Measurements from ENCODE around the gene EGR4. TPM values are rescaled to one million over a fixed set of nuclear protein-coding genes. Genes with fewer than 3 reads are reported as not detected.
A peak's percentile ranks its signal among the peaks of the same experiment; 100 is the strongest.

EGR4 gene
- polyA plus RNA-seq, 2 donors = not detected

GRCh38 chr2:73307720-73308119 lies 14.4 kb upstream of the EGR4 start:
- WGBS, 2 donors = 69 to 76% methylated on average over 9 of the region's 9 CpGs
- Histone ChIP-seq H3K4me1 (ENCODE audit: control insufficient read depth in 2 of 2, insufficient read depth in 2 of 2, low read length in 1 of 2) (no peaks in the 10 kb centered on the region), H3K36me3 (ENCODE audit: control insufficient read depth in 2 of 2, insufficient read depth in 2 of 2, low read length in 1 of 2) (no peaks in the 10 kb centered on the region), H3K27ac (ENCODE audit: low read depth in 2 of 2, low read length in 1 of 2) (no peak overlapping the region), H3K4me3 (ENCODE audit: low read depth in 1 of 2, low read length in 2 of 2) (no peak overlapping the region), H3K27me3 (ENCODE audit: control insufficient read depth in 1 of 2, insufficient read depth in 2 of 2, low read length in 2 of 2) (no peaks in the 10 kb centered on the region), H3K9me3 (ENCODE audit: control insufficient read depth in 2 of 2, insufficient read depth in 1 of 2, low read depth in 1 of 2, low read length in 1 of 2) (no peaks in the 10 kb centered on the region)

DNA sequence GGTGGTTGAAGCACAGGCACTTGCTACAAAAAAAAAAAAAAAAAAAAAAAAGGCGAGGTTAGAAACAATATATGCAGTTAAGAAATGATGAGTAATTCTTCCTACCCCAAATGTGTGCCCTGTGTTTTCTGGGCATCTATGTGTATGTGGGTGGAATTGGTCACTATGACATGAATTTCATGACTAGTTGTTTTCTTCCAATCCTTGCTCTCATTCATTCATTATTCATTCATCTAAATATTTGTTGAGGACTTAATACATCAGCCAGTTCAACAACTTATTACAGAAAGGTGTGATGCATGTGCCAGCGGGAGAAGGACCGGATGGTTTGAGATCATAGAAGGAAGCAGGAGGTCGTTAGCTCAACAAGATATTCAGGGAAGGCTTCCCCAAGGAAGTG lies 8.3 kb upstream of the EGR4 start:
- 50 to 64% methylated on average over 3 to 4 of the region's 4 CpGs for WGBS, 2 donors
- H3K4me1 ChIP-seq (ENCODE audit: control insufficient read depth in 2 of 2, insufficient read depth in 2 of 2, low read length in 1 of 2) = no peaks in the 10 kb centered on the region
- H3K9me3 ChIP-seq (ENCODE audit: control insufficient read depth in 2 of 2, insufficient read depth in 1 of 2, low read depth in 1 of 2, low read length in 1 of 2) = no peaks in the 10 kb centered on the region
- no peak overlapping the region for H3K27ac ChIP-seq (ENCODE audit: low read depth in 2 of 2, low read length in 1 of 2)
- H3K4me3 ChIP-seq (ENCODE audit: low read depth in 1 of 2, low read length in 2 of 2) = no peak overlapping the region
- no peaks in the 10 kb centered on the region for H3K27me3 ChIP-seq (ENCODE audit: control insufficient read depth in 1 of 2, insufficient read depth in 2 of 2, low read length in 2 of 2)
- no peaks in the 10 kb centered on the region for H3K36me3 ChIP-seq (ENCODE audit: control insufficient read depth in 2 of 2, insufficient read depth in 2 of 2, low read length in 1 of 2)

- H3K9me3 ChIP-seq (ENCODE audit: control insufficient read depth in 2 of 2, insufficient read depth in 1 of 2, low read depth in 1 of 2, low read length in 1 of 2) = no peaks in the 10 kb centered on the region
- H3K4me3 ChIP-seq (ENCODE audit: low read depth in 1 of 2, low read length in 2 of 2) = no peak overlapping the region
- no peaks in the 10 kb centered on the region for H3K27me3 ChIP-seq (ENCODE audit: control insufficient read depth in 1 of 2, insufficient read depth in 2 of 2, low read length in 2 of 2)
- H3K4me1 ChIP-seq (ENCODE audit: control insufficient read depth in 2 of 2, insufficient read depth in 2 of 2, low read length in 1 of 2) = no peaks in the 10 kb centered on the region
- H3K27ac ChIP-seq (ENCODE audit: low read depth in 2 of 2, low read length in 1 of 2) = no peak overlapping the region
- H3K36me3 ChIP-seq (ENCODE audit: control insufficient read depth in 2 of 2, insufficient read depth in 2 of 2, low read length in 1 of 2) = no peaks in the 10 kb centered on the region
- 59 to 66% methylated on average over 3 of the region's 3 CpGs for WGBS, 2 donors
Measured at GRCh38 chr2:73300926-73301325, 7.6 kb upstream of the EGR4 start.

DNA sequence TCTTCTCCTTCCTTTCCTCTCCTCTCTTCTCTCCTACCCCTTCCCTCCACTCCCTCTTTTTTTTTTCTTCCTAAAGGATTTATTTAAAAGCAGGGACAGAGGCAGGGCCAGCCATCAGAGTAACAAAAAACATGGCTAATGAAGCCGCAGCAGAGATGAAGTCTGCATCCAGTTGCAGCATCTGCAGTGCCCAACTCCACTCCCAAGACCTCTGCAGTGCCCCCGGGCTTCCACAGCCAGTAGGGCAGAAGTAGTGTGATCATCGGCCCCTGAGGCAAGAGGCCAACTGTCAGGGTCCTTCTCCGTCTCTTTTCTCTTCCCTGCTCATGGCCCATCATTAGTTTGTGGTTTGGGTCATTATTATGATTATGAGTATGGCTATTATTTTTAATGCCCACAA lies 4.2 kb upstream of the EGR4 start:
- H3K27me3 ChIP-seq (ENCODE audit: control insufficient read depth in 1 of 2, insufficient read depth in 2 of 2, low read length in 2 of 2) = peaks cover 0 to 8% of the 10 kb centered on the region in 2 donors
- no peaks in the 10 kb centered on the region for H3K36me3 ChIP-seq (ENCODE audit: control insufficient read depth in 2 of 2, insufficient read depth in 2 of 2, low read length in 1 of 2)
- H3K4me1 ChIP-seq (ENCODE audit: control insufficient read depth in 2 of 2, insufficient read depth in 2 of 2, low read length in 1 of 2) = peaks cover 5 to 7% of the 10 kb centered on the region in 2 donors
- 55 to 59% methylated on average over 4 of the region's 4 CpGs for whole genome bisulfite sequencing, 2 donors
- peaks cover 0 to 5% of the 10 kb centered on the region in 2 donors for H3K9me3 ChIP-seq (ENCODE audit: control insufficient read depth in 2 of 2, insufficient read depth in 1 of 2, low read depth in 1 of 2, low read length in 1 of 2)
- no peak overlapping the region for H3K27ac ChIP-seq (ENCODE audit: low read depth in 2 of 2, low read length in 1 of 2)
- H3K4me3 ChIP-seq (ENCODE audit: low read depth in 1 of 2, low read length in 2 of 2) = no peak overlapping the region

- peaks cover 5 to 11% of the 10 kb centered on the region in 2 donors for H3K4me1 ChIP-seq (ENCODE audit: control insufficient read depth in 2 of 2, insufficient read depth in 2 of 2, low read length in 1 of 2)
- H3K27me3 ChIP-seq (ENCODE audit: control insufficient read depth in 1 of 2, insufficient read depth in 2 of 2, low read length in 2 of 2) = peaks cover 1 to 12% of the 10 kb centered on the region in 2 donors
- H3K4me3 ChIP-seq (ENCODE audit: low read depth in 1 of 2, low read length in 2 of 2) = no peak overlapping the region
- H3K9me3 ChIP-seq (ENCODE audit: control insufficient read depth in 2 of 2, insufficient read depth in 1 of 2, low read depth in 1 of 2, low read length in 1 of 2) = peaks cover 0 to 5% of the 10 kb centered on the region in 2 donors
- H3K36me3 ChIP-seq (ENCODE audit: control insufficient read depth in 2 of 2, insufficient read depth in 2 of 2, low read length in 1 of 2) = no peaks in the 10 kb centered on the region
- WGBS, 2 donors = 10 to 12% methylated on average over 2 of the region's 2 CpGs
- H3K27ac ChIP-seq (ENCODE audit: low read depth in 2 of 2, low read length in 1 of 2) = no peak overlapping the region
Measured at GRCh38 chr2:73297151-73297559, 3.8 kb upstream of the EGR4 start.

GRCh38 chr2:73295751-73296400 lies 2.5 kb upstream of the EGR4 start:
- H3K27ac ChIP-seq (ENCODE audit: low read depth in 2 of 2, low read length in 1 of 2) = no peak overlapping the region
- peaks cover 0 to 6% of the 10 kb centered on the region in 2 donors for H3K9me3 ChIP-seq (ENCODE audit: control insufficient read depth in 2 of 2, insufficient read depth in 1 of 2, low read depth in 1 of 2, low read length in 1 of 2)
- 36 to 42% methylated on average over 5 of the region's 5 CpGs for WGBS, 2 donors
- H3K4me1 ChIP-seq (ENCODE audit: control insufficient read depth in 2 of 2, insufficient read depth in 2 of 2, low read length in 1 of 2) = peaks cover 11 to 21% of the 10 kb centered on the region in 2 donors
- H3K27me3 ChIP-seq (ENCODE audit: control insufficient read depth in 1 of 2, insufficient read depth in 2 of 2, low read length in 2 of 2) = peaks cover 4 to 19% of the 10 kb centered on the region in 2 donors
- no peaks in the 10 kb centered on the region for H3K36me3 ChIP-seq (ENCODE audit: control insufficient read depth in 2 of 2, insufficient read depth in 2 of 2, low read length in 1 of 2)
- no peak overlapping the region for H3K4me3 ChIP-seq (ENCODE audit: low read depth in 1 of 2, low read length in 2 of 2)

DNA sequence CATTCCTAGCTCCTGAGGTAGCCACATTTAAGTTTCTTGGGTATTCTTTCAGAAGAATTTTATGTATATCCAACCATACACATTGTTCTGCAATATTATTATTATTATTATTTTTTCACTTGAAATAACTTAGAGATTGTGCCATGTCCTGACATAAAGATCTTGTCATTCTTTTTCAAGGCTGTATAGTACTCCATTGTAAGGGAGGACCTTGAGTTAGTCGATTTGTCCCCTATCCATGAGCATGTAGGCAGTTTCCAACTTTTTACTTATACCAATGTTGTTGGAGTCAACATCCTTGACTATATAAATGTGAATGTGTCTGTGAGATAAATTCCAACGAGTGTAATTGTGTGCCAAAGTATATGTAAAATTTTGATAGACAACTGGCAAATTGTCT lies 891 bp upstream of the EGR4 start:
- Histone ChIP-seq H3K4me1 (ENCODE audit: control insufficient read depth in 2 of 2, insufficient read depth in 2 of 2, low read length in 1 of 2) (peaks cover 11 to 21% of the 10 kb centered on the region in 2 donors), H3K36me3 (ENCODE audit: control insufficient read depth in 2 of 2, insufficient read depth in 2 of 2, low read length in 1 of 2) (no peaks in the 10 kb centered on the region), H3K27me3 (ENCODE audit: control insufficient read depth in 1 of 2, insufficient read depth in 2 of 2, low read length in 2 of 2) (peaks cover 4 to 19% of the 10 kb centered on the region in 2 donors), H3K27ac (ENCODE audit: low read depth in 2 of 2, low read length in 1 of 2) (no peak overlapping the region), H3K4me3 (ENCODE audit: low read depth in 1 of 2, low read length in 2 of 2) (no peak overlapping the region), H3K9me3 (ENCODE audit: control insufficient read depth in 2 of 2, insufficient read depth in 1 of 2, low read depth in 1 of 2, low read length in 1 of 2) (peaks cover 0 to 7% of the 10 kb centered on the region in 2 donors)
- 85 to 93% methylated on average over 2 of the region's 2 CpGs for WGBS, 2 donors

- WGBS, 2 donors = 3 to 4% methylated on average over 57 to 64 of the region's 64 CpGs
Measured at GRCh38 chr2:73292906-73293533, 328 bp downstream of the EGR4 start.

DNA sequence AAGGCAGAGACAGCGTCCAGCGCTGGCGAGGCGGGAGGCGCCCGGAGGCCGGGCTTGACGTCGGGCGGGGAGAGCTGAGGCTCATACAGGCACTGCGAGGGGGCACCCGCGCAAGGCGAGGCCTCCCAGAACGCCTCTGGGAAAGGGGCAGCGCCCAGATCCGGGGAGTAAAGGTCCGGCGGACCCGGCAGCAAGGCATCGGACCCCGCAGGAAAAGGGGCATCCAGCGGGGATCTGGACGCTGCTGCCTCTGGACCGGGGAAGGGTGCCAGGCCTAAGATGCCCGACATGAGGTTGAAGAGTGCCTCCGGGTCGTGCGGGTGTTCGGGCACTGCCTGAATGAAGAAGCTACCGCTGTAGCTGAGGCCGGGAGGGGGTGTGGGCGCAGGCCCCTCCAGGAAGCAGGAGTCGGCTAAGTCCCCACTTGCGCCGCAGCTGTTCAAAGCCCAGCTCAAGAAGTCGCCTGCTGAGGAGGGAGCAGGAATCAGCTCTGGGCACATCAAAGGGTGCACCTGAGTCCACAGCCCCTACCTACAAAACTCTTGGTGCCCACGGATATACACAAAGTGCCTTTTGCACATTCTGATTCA lies 937 bp downstream of the EGR4 start:
- no peak overlapping the region for H3K27ac ChIP-seq (ENCODE audit: low read depth in 2 of 2, low read length in 1 of 2)
- H3K4me1 ChIP-seq (ENCODE audit: control insufficient read depth in 2 of 2, insufficient read depth in 2 of 2, low read length in 1 of 2) = peaks cover 11 to 21% of the 10 kb centered on the region in 2 donors
- peaks cover 0 to 7% of the 10 kb centered on the region in 2 donors for H3K9me3 ChIP-seq (ENCODE audit: control insufficient read depth in 2 of 2, insufficient read depth in 1 of 2, low read depth in 1 of 2, low read length in 1 of 2)
- peaks cover 4 to 19% of the 10 kb centered on the region in 2 donors for H3K27me3 ChIP-seq (ENCODE audit: control insufficient read depth in 1 of 2, insufficient read depth in 2 of 2, low read length in 2 of 2)
- WGBS, 2 donors = 6 to 7% methylated on average over 38 of the region's 38 CpGs
- no peaks in the 10 kb centered on the region for H3K36me3 ChIP-seq (ENCODE audit: control insufficient read depth in 2 of 2, insufficient read depth in 2 of 2, low read length in 1 of 2)
- no peak overlapping the region for H3K4me3 ChIP-seq (ENCODE audit: low read depth in 1 of 2, low read length in 2 of 2)

More at GRCh38 chr2:73292906-73293533, 328 bp downstream of the EGR4 start:
- no peaks in the 10 kb centered on the region for H3K36me3 ChIP-seq (ENCODE audit: control insufficient read depth in 2 of 2, insufficient read depth in 2 of 2, low read length in 1 of 2)
- H3K27me3 ChIP-seq (ENCODE audit: control insufficient read depth in 1 of 2, insufficient read depth in 2 of 2, low read length in 2 of 2) = peaks cover 4 to 19% of the 10 kb centered on the region in 2 donors
- H3K4me3 ChIP-seq (ENCODE audit: low read depth in 1 of 2, low read length in 2 of 2) = peak overlapping the region; percentile 40 to 55
- H3K27ac ChIP-seq (ENCODE audit: low read depth in 2 of 2, low read length in 1 of 2) = no peak overlapping the region
- peaks cover 0 to 7% of the 10 kb centered on the region in 2 donors for H3K9me3 ChIP-seq (ENCODE audit: control insufficient read depth in 2 of 2, insufficient read depth in 1 of 2, low read depth in 1 of 2, low read length in 1 of 2)
- peaks cover 11 to 21% of the 10 kb centered on the region in 2 donors for H3K4me1 ChIP-seq (ENCODE audit: control insufficient read depth in 2 of 2, insufficient read depth in 2 of 2, low read length in 1 of 2)

All from esophagus (tissue), 2 donors.